Neuron (in vitro differentiated cells): ENCODE results near the gene NBPF12.
"Not testable (repeated sequence)": the region's sequence is repeated elsewhere in the genome, so short reads cannot be mapped to it uniquely, and the experiment has no call there.

Experiments used
- H2AFZ ChIP-seq: one replicate; pipeline ENCODE4 v1.6.1; 2013; ENCODE audit warnings: low read depth, mild to moderate bottlenecking, inconsistent platforms, low read length, moderate library complexity
- H3K27me3 ChIP-seq: one replicate; pipeline ENCODE4 v1.6.1; 2013; ENCODE audit warnings: low read length; ENCODE audit not compliant: insufficient read depth
- H3K36me3 ChIP-seq: one replicate; pipeline ENCODE4 v1.6.1; 2013; ENCODE audit warnings: low read length; ENCODE audit not compliant: insufficient read depth
- H3K4me1 ChIP-seq: one replicate; pipeline ENCODE4 v1.6.1; 2013; ENCODE audit warnings: low read length; ENCODE audit not compliant: insufficient read depth
- H3K4me3 ChIP-seq: 2 replicates; pipeline ENCODE4 v1.5.1; 2013; ENCODE audit warnings: mild to moderate bottlenecking, low read length, moderate library complexity
- H3K9me3 ChIP-seq: one replicate; pipeline ENCODE4 v1.6.1; 2013; ENCODE audit warnings: low read length

The NBPF12 gene

GRCh38 chr1:147039916-147040315 lies 101.8 kb downstream of the NBPF12 start:
- H3K9me3 ChIP-seq, result no peaks in the 10 kb centered on the region
- no peak overlapping the region for H3K4me3 ChIP-seq
- H3K27me3 ChIP-seq, result peaks cover 6% of the 10 kb centered on the region

GRCh38 chr1:147042891-147043290 lies 104.8 kb downstream of the NBPF12 start:
- H3K4me3 ChIP-seq, H3K4me1 ChIP-seq, H3K27me3 ChIP-seq, H3K36me3 ChIP-seq, H2AFZ ChIP-seq, H3K9me3 ChIP-seq: not testable (repeated sequence)

More at GRCh38 chr1:147039916-147040315, 101.8 kb downstream of the NBPF12 start:
- H3K4me1 ChIP-seq, result no peaks in the 10 kb centered on the region
- no peak overlapping the region for H2AFZ ChIP-seq
- H3K36me3 ChIP-seq, result no peaks in the 10 kb centered on the region

GRCh38 chr1:147044511-147044910 lies 106.4 kb downstream of the NBPF12 start:
- H3K4me3 ChIP-seq, H3K9me3 ChIP-seq, H3K4me1 ChIP-seq, H3K27me3 ChIP-seq, H2AFZ ChIP-seq, H3K36me3 ChIP-seq: not testable (repeated sequence)
